T-cell (primary cell): ENCODE results near the gene KXD1. TPM values are rescaled to one million over a fixed set of nuclear protein-coding genes. Genes with fewer than 3 reads are reported as not detected.

Experiments used
- ATAC-seq, 4 experiments: fragments of 200-7000 bp in 3 of 4; fragments of 150-1000 bp in 1 of 4; cut with Tn5 transposase; replicated peaks in 1 of 4; 1 replicate in 3 of 4; 2 replicates in 1 of 4; pipeline ENCODE4 v1.10.0; 2021; ENCODE audit warnings: moderate library complexity in 3 of 4, mild to moderate bottlenecking in 2 of 4, moderate number of reproducible peaks in 1 of 4
- CTCF ChIA-PET, 2 donors: fragments of 300-600 bp; sonication (Branson Sonifier 250); formaldehyde crosslinking; loops; one replicate each; lab custom pipeline; 2022; ENCODE audit warnings: antibody characterized with exemption in 2 of 2; lab: Charles Lee
- POLR2A ChIA-PET, 2 donors: fragments of 300-600 bp; sonication (Branson Sonifier 250); formaldehyde crosslinking; loops; one replicate each; lab custom pipeline; 2022; ENCODE audit warnings: antibody characterized with exemption in 2 of 2; lab: Charles Lee
- DNase-seq, 35 experiments: peaks; one replicate each; pipeline versions ENCODE4 v3.0.0 to v3.0.0-alpha.2; 2013 to 2023
- H3K27ac ChIP-seq: one replicate; pipeline ENCODE4 v1.5.1; 2013; ENCODE audit warnings: low read length
- H3K27me3 ChIP-seq, 2 experiments: replicated peaks in 1 of 2; 1 replicate in 1 of 2; 2 replicates in 1 of 2; pipeline versions ENCODE4 v1.6.1 to v1.7.0; 2013; ENCODE audit warnings: low read length in 1 of 2, mixed read lengths in 1 of 2; ENCODE audit not compliant: control insufficient read depth in 2 of 2, insufficient read depth in 2 of 2; ENCODE audit errors: extremely low read depth in 1 of 2
- H3K36me3 ChIP-seq, 2 donors: 1 replicate in 1 of 2; 2 replicates in 1 of 2; pipeline versions ENCODE4 v1.6.1 to v1.7.0; 2013; ENCODE audit warnings: low read length in 1 of 2; ENCODE audit not compliant: control insufficient read depth in 2 of 2, insufficient read depth in 1 of 2; ENCODE audit errors: extremely low read depth in 1 of 2
- H3K4me1 ChIP-seq, 2 experiments: 1 replicate in 1 of 2; 2 replicates in 1 of 2; pipeline versions ENCODE4 v1.6.1 to v1.7.0; 2013; ENCODE audit warnings: low read length in 2 of 2, mixed read lengths in 1 of 2; ENCODE audit not compliant: insufficient read depth in 2 of 2, control insufficient read depth in 1 of 2; ENCODE audit errors: extremely low read depth in 1 of 2
- H3K4me3 ChIP-seq, 2 donors: 1 replicate in 1 of 2; 2 replicates in 1 of 2; pipeline versions ENCODE4 v1.5.1 to v1.7.0; 2013; ENCODE audit warnings: mild to moderate bottlenecking in 2 of 2, low read length in 1 of 2, moderate library complexity in 1 of 2; ENCODE audit not compliant: control insufficient read depth in 1 of 2; ENCODE audit errors: extremely low read depth in 1 of 2
- H3K9me3 ChIP-seq: 2 replicates; pipeline ENCODE4 v1.7.0; 2013
- H3K27ac Mint-ChIP-seq, 2 donors: one replicate each; pipeline ENCODE4 v1.8.0; 2020 to 2021; ENCODE audit warnings: mild to moderate bottlenecking in 2 of 2, mixed read lengths in 2 of 2
- H3K27me3 Mint-ChIP-seq, 2 donors: one replicate each; pipeline ENCODE4 v1.8.0; 2021 to 2022; ENCODE audit warnings: mixed read lengths in 2 of 2
- H3K36me3 Mint-ChIP-seq: one replicate; pipeline ENCODE4 v1.8.0; 2021; ENCODE audit warnings: mixed read lengths
- H3K4me1 Mint-ChIP-seq, 3 donors: one replicate each; pipeline ENCODE4 v1.8.0; 2020 to 2022; ENCODE audit warnings: mixed read lengths in 3 of 3, mild to moderate bottlenecking in 1 of 3
- H3K4me3 Mint-ChIP-seq, 3 donors: one replicate each; pipeline ENCODE4 v1.8.0; 2020 to 2022; ENCODE audit warnings: mild to moderate bottlenecking in 3 of 3, mixed read lengths in 3 of 3, moderate library complexity in 3 of 3
- H3K9me3 Mint-ChIP-seq, 3 donors: one replicate each; pipeline ENCODE4 v1.8.0; 2020 to 2022; ENCODE audit warnings: mixed read lengths in 3 of 3
- WGBS: methylation state at CpG from one replicate; pipeline ENCODE4 v1.1.5; 2013; ENCODE audit warnings: missing lambda C conversion rate; ENCODE audit not compliant: insufficient coverage; 5-methylcytosine and 5-hydroxymethylcytosine counted together
- total RNA-seq, 35 experiments: library from RNA in 6 of 35; stranded (reverse) in 6 of 35; fragments of 120-200 nt in 1 of 35; gene quantifications; one replicate each; pipeline versions ENCODE4 v1.2.1 to v1.2.4 and lab custom pipeline; 2013 to 2026

KXD1 gene
- total RNA-seq, 5 donors from 2014 or later (not counting 1 experiment from before 2014, with no cell fraction given), result 73.1 to 112 (median 95.8) TPM

DNA sequence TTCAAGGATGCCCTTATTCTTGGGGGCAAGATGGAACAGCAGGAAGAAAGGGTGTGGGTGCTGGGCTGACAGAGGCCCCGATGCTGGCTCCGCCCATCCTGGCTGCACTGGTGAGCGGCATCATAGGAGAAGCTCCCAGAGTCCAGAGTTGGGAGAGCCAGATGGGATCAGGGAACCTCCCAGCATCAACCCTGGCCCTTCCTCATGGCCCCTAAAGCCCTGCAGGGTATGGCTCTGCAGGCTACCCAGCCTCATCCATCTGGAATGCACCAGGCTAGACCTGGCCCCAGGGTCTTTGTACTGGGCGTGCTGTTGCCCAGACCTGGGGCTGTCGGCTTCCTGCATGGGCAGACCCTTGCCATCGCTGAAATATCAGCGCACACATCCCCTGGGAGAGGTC, 27.9 kb upstream of the KXD1 start:
- CTCF ChIA-PET, result no interaction called here

DNA sequence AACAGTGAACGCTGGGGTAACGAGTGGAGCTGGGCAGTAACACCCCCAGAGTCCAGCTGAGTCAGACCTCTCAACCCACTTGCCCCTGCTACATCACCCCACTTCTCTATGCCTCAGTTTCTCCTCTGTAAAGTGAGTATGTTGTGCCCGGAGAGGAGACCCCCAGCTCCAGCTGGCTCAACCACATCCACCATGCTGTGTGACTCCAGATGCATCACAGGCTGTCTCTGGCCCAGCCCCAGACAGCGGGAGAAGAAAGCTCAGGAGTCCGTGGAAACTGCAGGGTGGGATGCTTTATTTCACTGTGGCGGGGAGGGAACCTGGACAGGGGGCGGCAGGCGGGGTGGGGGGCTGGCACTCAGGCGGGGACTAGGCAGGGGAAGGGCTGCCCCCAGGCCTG, 26.2 kb upstream of the KXD1 start:
- Mint-ChIP-seq H3K4me3 (no peak overlapping the region), H3K9me3 (no peaks in the 10 kb centered on the region), H3K4me1 (no peaks in the 10 kb centered on the region), H3K27me3 (no peaks in the 10 kb centered on the region), H3K27ac (no peak overlapping the region), H3K36me3 (peaks cover 25% of the 10 kb centered on the region)
- H3K4me1 ChIP-seq, result no peaks in the 10 kb centered on the region
- ATAC-seq, result no peak
- H3K36me3 ChIP-seq, result peaks cover 14 to 29% of the 10 kb centered on the region in 2 donors
- POLR2A ChIA-PET, result no interaction called here
- 93% methylated on average over 3 of the region's 9 CpGs for WGBS
- no peak overlapping the region for H3K4me3 ChIP-seq
- DNase-seq, result no peak
- H3K27ac ChIP-seq, result no peak overlapping the region
- CTCF ChIA-PET, result no interaction called here
- no peaks in the 10 kb centered on the region for H3K9me3 ChIP-seq
- H3K27me3 ChIP-seq, result no peaks in the 10 kb centered on the region

More for the DNA sequence above, 27.9 kb upstream of the KXD1 start:
- H3K27me3 Mint-ChIP-seq, result no peaks in the 10 kb centered on the region
- Histone ChIP-seq H3K36me3 (peaks cover 14 to 21% of the 10 kb centered on the region in 2 donors), H3K27me3 (no peaks in the 10 kb centered on the region), H3K27ac (no peak overlapping the region), H3K9me3 (no peaks in the 10 kb centered on the region), H3K4me3 (no peak overlapping the region), H3K4me1 (no peaks in the 10 kb centered on the region)
- 92% methylated on average over 7 of the region's 7 CpGs for WGBS
- POLR2A ChIA-PET, result interaction anchor here in 1 of 2 donors (0.6 kb wide), 1 partner anchor 34 kb away, joined by 9 read pairs; no protein-coding TSS in a partner anchor
- ATAC-seq (peak in 2 of 4 experiments; percentile 14 to 35), DNase-seq (no peak)
- H3K9me3 Mint-ChIP-seq, result no peaks in the 10 kb centered on the region
- no peaks in the 10 kb centered on the region for H3K4me1 Mint-ChIP-seq
- peaks cover 14% of the 10 kb centered on the region for H3K36me3 Mint-ChIP-seq
- H3K27ac Mint-ChIP-seq, result no peak overlapping the region
- no peak overlapping the region for H3K4me3 Mint-ChIP-seq

DNA sequence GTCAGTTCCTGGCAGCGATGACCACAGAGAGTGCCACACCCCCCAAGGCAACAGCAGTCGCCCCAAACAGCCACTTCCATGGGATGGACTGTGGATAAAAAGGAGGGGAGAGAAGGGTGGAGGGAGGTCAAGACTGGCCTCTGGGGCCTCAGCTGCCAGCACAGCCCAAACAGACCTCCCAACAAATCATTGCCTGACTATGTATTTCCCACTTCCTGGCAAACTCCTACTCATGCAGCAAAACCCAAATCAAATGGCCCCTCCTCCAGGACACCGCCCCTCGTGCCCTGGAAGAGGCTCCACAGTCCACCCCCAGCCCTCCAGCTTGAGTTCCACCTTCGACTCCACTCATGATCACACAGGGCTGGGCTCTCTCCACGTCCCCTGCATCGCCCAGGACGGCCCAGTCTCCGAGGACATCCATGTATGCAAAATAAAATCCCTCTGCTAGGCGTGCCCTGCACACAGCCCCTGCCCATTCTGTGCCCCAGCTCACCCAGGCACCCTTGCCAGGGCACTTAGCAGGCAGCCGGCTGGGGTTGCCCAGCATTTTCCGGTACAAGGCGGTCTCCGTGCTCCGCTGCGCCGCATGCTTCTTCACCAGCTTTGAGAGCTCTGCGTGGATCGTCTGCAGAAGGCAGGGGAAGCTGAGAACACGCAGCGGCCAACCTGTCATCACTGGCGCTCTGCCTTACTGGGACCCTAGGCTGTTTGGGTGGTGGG, 25.3 kb upstream of the KXD1 start:
- Mint-ChIP-seq H3K4me1 (peaks cover 0 to 2% (median 0%) of the 10 kb centered on the region in 3 donors), H3K9me3 (no peaks in the 10 kb centered on the region)

DNA sequence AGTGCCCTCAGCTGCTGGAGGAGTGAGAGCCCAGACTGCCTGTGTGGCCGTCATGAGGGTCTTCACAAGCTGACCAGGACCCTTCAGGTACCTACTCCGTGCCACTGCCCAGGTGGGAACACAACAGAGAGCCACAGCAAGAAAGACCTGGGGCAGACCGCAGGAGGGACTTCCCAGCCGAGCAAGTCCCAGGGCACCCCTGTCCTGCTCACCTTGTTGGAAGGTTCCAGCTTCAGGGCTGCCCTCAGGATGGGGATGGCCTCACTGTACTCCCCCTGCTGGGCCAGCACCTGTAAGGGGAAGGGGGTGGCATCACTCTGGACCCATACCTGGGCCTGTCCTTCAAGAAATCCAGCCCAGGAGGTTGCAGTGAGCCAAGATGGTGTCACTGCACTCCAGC, 24.6 kb upstream of the KXD1 start:
- H3K27ac Mint-ChIP-seq, result no peak overlapping the region
- ATAC-seq (no peak), DNase-seq (no peak)
- Histone ChIP-seq H3K4me1 (no peaks in the 10 kb centered on the region), H3K27me3 (no peaks in the 10 kb centered on the region), H3K27ac (no peak overlapping the region), H3K9me3 (no peaks in the 10 kb centered on the region), H3K36me3 (peaks cover 17 to 44% of the 10 kb centered on the region in 2 donors), H3K4me3 (no peak overlapping the region)
- no peak overlapping the region for H3K4me3 Mint-ChIP-seq
- H3K36me3 Mint-ChIP-seq, result peaks cover 32% of the 10 kb centered on the region
- CTCF ChIA-PET, result no interaction called here
- WGBS, result 95% methylated on average over 4 of the region's 4 CpGs
- H3K27me3 Mint-ChIP-seq, result no peaks in the 10 kb centered on the region
- POLR2A ChIA-PET, result no interaction called here
- no peaks in the 10 kb centered on the region for H3K9me3 Mint-ChIP-seq
- H3K4me1 Mint-ChIP-seq, result peaks cover 0 to 2% (median 0%) of the 10 kb centered on the region in 3 donors

More for the DNA sequence above, 25.3 kb upstream of the KXD1 start:
- DNase-seq (no peak), ATAC-seq (no peak)
- Mint-ChIP-seq H3K4me3 (no peak overlapping the region), H3K36me3 (peaks cover 29% of the 10 kb centered on the region), H3K27ac (no peak overlapping the region), H3K27me3 (no peaks in the 10 kb centered on the region)
- WGBS, result over 99% methylated on average over 20 of the region's 22 CpGs
- H3K27me3 ChIP-seq, result no peaks in the 10 kb centered on the region
- H3K4me3 ChIP-seq, result no peak overlapping the region
- H3K27ac ChIP-seq, result no peak overlapping the region
- CTCF ChIA-PET, result no interaction called here
- POLR2A ChIA-PET, result no interaction called here
- no peaks in the 10 kb centered on the region for H3K4me1 ChIP-seq
- H3K36me3 ChIP-seq, result peaks cover 17 to 37% of the 10 kb centered on the region in 2 donors
- H3K9me3 ChIP-seq, result no peaks in the 10 kb centered on the region

DNA sequence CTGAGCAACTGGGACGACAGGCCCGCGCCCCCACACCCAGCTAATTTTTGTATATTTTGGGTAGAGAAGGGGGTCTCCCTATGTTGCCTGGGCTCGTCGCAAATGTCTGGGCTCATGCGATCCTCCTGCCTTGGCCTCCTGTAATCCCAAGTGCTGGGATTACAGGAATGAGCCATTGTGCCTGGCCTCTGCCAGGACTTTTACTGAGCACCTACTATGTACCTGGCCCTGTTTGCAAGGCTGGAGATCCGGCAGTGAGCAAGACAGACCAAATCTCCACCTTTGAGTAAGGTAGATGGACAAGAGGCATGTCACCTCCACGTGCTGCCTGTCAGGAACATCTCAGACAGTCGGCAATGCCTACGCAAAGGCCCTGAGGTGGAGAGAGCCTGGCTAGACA, 21.2 kb upstream of the KXD1 start:
- ATAC-seq (no peak), DNase-seq (no peak)
- peaks cover 23 to 61% of the 10 kb centered on the region in 2 donors for H3K36me3 ChIP-seq
- Mint-ChIP-seq H3K4me3 (no peak overlapping the region), H3K27me3 (no peaks in the 10 kb centered on the region), H3K9me3 (no peaks in the 10 kb centered on the region), H3K4me1 (peaks cover 0 to 9% (median 9%) of the 10 kb centered on the region in 3 donors), H3K36me3 (peaks cover 29% of the 10 kb centered on the region), H3K27ac (peak overlapping the region in 1 of 2 donors; percentile 39)
- WGBS, result 99% methylated on average over 5 of the region's 10 CpGs
- H3K9me3 ChIP-seq, result no peaks in the 10 kb centered on the region
- POLR2A ChIA-PET, result no interaction called here
- no peak overlapping the region for H3K27ac ChIP-seq
- H3K4me3 ChIP-seq, result no peak overlapping the region
- CTCF ChIA-PET, result no interaction called here
- H3K27me3 ChIP-seq, result no peaks in the 10 kb centered on the region
- H3K4me1 ChIP-seq, result peaks cover 0 to 6% of the 10 kb centered on the region in 2 experiments

DNA sequence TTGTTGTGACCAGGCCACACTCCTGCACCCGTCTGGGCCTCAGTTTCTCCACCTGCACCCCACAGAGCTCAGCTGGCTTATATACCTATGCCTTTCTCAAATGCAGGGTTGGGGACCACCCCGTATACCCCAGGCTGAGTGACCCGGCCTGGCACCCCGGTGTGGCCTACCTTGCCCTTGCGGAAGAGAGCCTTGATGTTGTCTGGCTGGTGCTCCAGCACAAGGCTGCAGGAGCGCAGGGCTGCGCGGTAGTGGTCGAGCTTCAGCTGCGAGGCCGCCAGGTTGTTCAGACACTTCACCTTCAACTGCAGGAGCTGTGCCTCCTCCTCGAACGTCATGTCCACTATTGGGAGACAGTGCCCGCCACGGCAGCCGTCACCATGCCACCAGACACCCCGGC, 20.2 kb upstream of the KXD1 start:
- WGBS, result 97% methylated on average over 15 of the region's 17 CpGs

More for the DNA sequence above, 20.2 kb upstream of the KXD1 start:
- ChIA-PET POLR2A (no interaction called here), CTCF (no interaction called here)
- Histone ChIP-seq H3K36me3 (peaks cover 17 to 54% of the 10 kb centered on the region in 2 donors), H3K27me3 (no peaks in the 10 kb centered on the region), H3K4me3 (no peak overlapping the region), H3K4me1 (peaks cover 0 to 16% of the 10 kb centered on the region in 2 experiments), H3K27ac (no peak overlapping the region), H3K9me3 (no peaks in the 10 kb centered on the region)
- H3K9me3 Mint-ChIP-seq, result no peaks in the 10 kb centered on the region
- DNase-seq, result no peak
- peaks cover 8 to 17% (median 16%) of the 10 kb centered on the region in 3 donors for H3K4me1 Mint-ChIP-seq
- H3K27ac Mint-ChIP-seq, result peak overlapping the region in 1 of 2 donors; percentile 11
- H3K36me3 Mint-ChIP-seq, result peaks cover 24% of the 10 kb centered on the region
- no peak for ATAC-seq
- H3K4me3 Mint-ChIP-seq, result no peak overlapping the region
- no peaks in the 10 kb centered on the region for H3K27me3 Mint-ChIP-seq
